SK-N-SH treated with all-trans-retinoic acid at 6 μM for 48 hours (cell line): ENCODE data around the gene OR6Y1.

Experiments used
- ATAC-seq: fragments of 200-7000 bp; cut with Tn5 transposase; 3 replicates; pipeline ENCODE4 v1.9.1; 2020; ENCODE audit warnings: mild to moderate bottlenecking, moderate library complexity
- ARNTL ChIP-seq: fragments of 450-650 bp; formaldehyde crosslinking; IDR thresholded peaks from 2 replicates; pipeline ENCODE4 v1.5.0; 2020; ENCODE audit warnings: low read depth, mild to moderate bottlenecking, moderate library complexity, borderline replicate concordance
- BACH2 ChIP-seq: fragments of 250-450 bp; sonication (Bioruptor Pico); IDR thresholded peaks from 2 replicates; pipeline ENCODE4 v1.9.0; 2021; ENCODE audit warnings: mild to moderate bottlenecking, borderline replicate concordance
- CSDC2 ChIP-seq: fragments of 250-450 bp; sonication (Bioruptor Pico); IDR thresholded peaks from 2 replicates; pipeline ENCODE4 v1.5.0; 2020; ENCODE audit warnings: mild to moderate bottlenecking, moderate library complexity
- CSRNP3 ChIP-seq: fragments of 250-450 bp; sonication (Bioruptor Pico); IDR thresholded peaks from 2 replicates; pipeline ENCODE4 v1.5.1; 2021; ENCODE audit warnings: mild to moderate bottlenecking, moderate library complexity
- ISL1 ChIP-seq: fragments of 250-450 bp; sonication (Bioruptor Pico); IDR thresholded peaks from 2 replicates; pipeline ENCODE4 v2.1.2; 2022; ENCODE audit warnings: mild to moderate bottlenecking, moderate library complexity
- OSR1 ChIP-seq: fragments of 250-450 bp; sonication (Bioruptor Pico); IDR thresholded peaks from 2 replicates; pipeline ENCODE4 v1.8.0; 2022; ENCODE audit warnings: moderate library complexity, mild to moderate bottlenecking, inconsistent platforms
- PATZ1 ChIP-seq: fragments of 250-450 bp; sonication (Bioruptor Pico); IDR thresholded peaks from 2 replicates; pipeline ENCODE4 v1.8.0; 2020; ENCODE audit warnings: mild to moderate bottlenecking, moderate library complexity, borderline replicate concordance
- POU6F1 ChIP-seq: fragments of 250-450 bp; sonication (Bioruptor Pico); IDR thresholded peaks from 2 replicates; pipeline ENCODE4 v1.8.0; 2021; ENCODE audit warnings: low read depth, mild to moderate bottlenecking, moderate library complexity, borderline replicate concordance
- PPARA ChIP-seq: fragments of 250-450 bp; sonication (Bioruptor Pico); IDR thresholded peaks from 2 replicates; pipeline ENCODE4 v1.5.0; 2020; ENCODE audit warnings: mild to moderate bottlenecking, borderline replicate concordance
- RARB ChIP-seq: fragments of 250-450 bp; sonication (Bioruptor Pico); IDR thresholded peaks from 2 replicates; pipeline ENCODE4 v1.8.0; 2021; ENCODE audit warnings: mild to moderate bottlenecking, moderate library complexity
- SNAI2 ChIP-seq: fragments of 250-450 bp; sonication (Bioruptor Pico); IDR thresholded peaks from 2 replicates; pipeline ENCODE4 v1.5.0; 2020; ENCODE audit warnings: mild to moderate bottlenecking, moderate library complexity
- TCF4 ChIP-seq: fragments of 250-450 bp; sonication (Bioruptor Pico); IDR thresholded peaks from 2 replicates; pipeline ENCODE4 v1.8.0; 2021; ENCODE audit warnings: mild to moderate bottlenecking, moderate library complexity, borderline replicate concordance
- TOX ChIP-seq: fragments of 250-450 bp; sonication (Bioruptor Pico); IDR thresholded peaks from 2 replicates; pipeline ENCODE4 v1.8.0; 2021; ENCODE audit warnings: mild to moderate bottlenecking, moderate library complexity, borderline replicate concordance
- TSHZ2 ChIP-seq: fragments of 250-450 bp; sonication (Bioruptor Pico); IDR thresholded peaks from 2 replicates; pipeline ENCODE4 v1.5.0; 2020; ENCODE audit warnings: mild to moderate bottlenecking, moderate library complexity
- ZFP3 ChIP-seq: fragments of 250-450 bp; sonication (Bioruptor Pico); IDR thresholded peaks from 2 replicates; pipeline ENCODE4 v1.5.0; 2020; ENCODE audit warnings: mild to moderate bottlenecking, moderate library complexity
- ZFP30 ChIP-seq: fragments of 450-650 bp; formaldehyde crosslinking; IDR thresholded peaks from 2 replicates; pipeline ENCODE4 v1.5.0; 2022; ENCODE audit warnings: mild to moderate bottlenecking, moderate library complexity
- ZNF565 ChIP-seq: fragments of 450-650 bp; formaldehyde crosslinking; conservative IDR thresholded peaks from 2 replicates; pipeline ENCODE4 v1.5.0; 2020; ENCODE audit warnings: low read depth, mild to moderate bottlenecking, moderate library complexity
- ZNF70 ChIP-seq: fragments of 450-650 bp; formaldehyde crosslinking; IDR thresholded peaks from 2 replicates; pipeline ENCODE4 v1.5.0; 2020; ENCODE audit warnings: mild to moderate bottlenecking, moderate library complexity
- ZNF8 ChIP-seq: fragments of 450-650 bp; formaldehyde crosslinking; IDR thresholded peaks from 2 replicates; pipeline ENCODE4 v1.5.0; 2020; ENCODE audit warnings: mild to moderate bottlenecking, moderate library complexity

The OR6Y1 gene

GRCh38 chr1:158516966-158517365 lies 37.2 kb downstream of the OR6Y1 start:
- no peak for TF ChIP-seq RARB (CRISPR knock-in tag)
- no peak for TF ChIP-seq ZFP3 (CRISPR knock-in tag)
- no peak for TF ChIP-seq ZFP30 (CRISPR knock-in tag)
- TF ChIP-seq, all 23 proteins: peak for 0
- no peak for ATAC-seq

- no peak for ATAC-seq
- TF ChIP-seq SNAI2 (CRISPR knock-in tag) (no peak), TOX (no peak), ZNF8 (no peak), ARNTL (no peak), CSDC2 (no peak)
Measured at GRCh38 chr1:158509471-158510156, 44.6 kb downstream of the OR6Y1 start.

- TF ChIP-seq ZFP30 (CRISPR knock-in tag) (no peak), ZNF70 (no peak), ZFP3 (CRISPR knock-in tag) (no peak), PATZ1 (CRISPR knock-in tag) (no peak), ZNF565 (CRISPR knock-in tag) (no peak), OSR1 (CRISPR knock-in tag) (no peak), PPARA (no peak), ARNTL (no peak), POU6F1 (no peak), TSHZ2 (CRISPR knock-in tag) (no peak), ISL1 (CRISPR knock-in tag) (no peak), CSRNP3 (CRISPR knock-in tag) (no peak), TOX (no peak), TCF4 (no peak), CSDC2 (no peak)
- ATAC-seq = no peak
Measured at GRCh38 chr1:158507511-158507910, 46.7 kb downstream of the OR6Y1 start.

- TF ChIP-seq RARB (CRISPR knock-in tag) (no peak), BACH2 (CRISPR knock-in tag) (no peak), POU6F1 (no peak), ZNF565 (CRISPR knock-in tag) (no peak), ZFP30 (CRISPR knock-in tag) (no peak), CSDC2 (no peak), TSHZ2 (CRISPR knock-in tag) (no peak)
- peak; percentile 90 for ATAC-seq
Measured at GRCh38 chr1:158506369-158506987, 47.7 kb downstream of the OR6Y1 start.
